Body of pancreas (tissue), 4 donors: Measurements from ENCODE around the gene MAML2. TPM values are rescaled to one million over a fixed set of nuclear protein-coding genes. Genes with fewer than 3 reads are reported as not detected.
A peak's percentile ranks its signal among the peaks of the same experiment; 100 is the strongest.

ENCODE experiments used
- ATAC-seq: fragments of 150-250 bp; one replicate; pipeline ENCODE4 v1.9.1; 2016
- DNase-seq, 4 donors: peaks; one replicate each; pipeline ENCODE4 v3.0.0-alpha.2; 2019
- H3K27ac ChIP-seq, 4 donors: fragments of 200-600 bp; sonication (generic); 1 replicate in 3 of 4; 2 replicates in 1 of 4; pipeline versions ENCODE4 v1.5.1 to v1.6.1; 2016 to 2019; ENCODE audit warnings: mild to moderate bottlenecking in 1 of 4, mixed read lengths in 1 of 4, moderate library complexity in 1 of 4
- H3K27me3 ChIP-seq, 2 donors: fragments of 200-600 bp; sonication (generic); one replicate each; pipeline ENCODE4 v1.6.0; 2016; ENCODE audit warnings: mild to moderate bottlenecking in 1 of 2
- H3K36me3 ChIP-seq, 2 donors: fragments of 200-600 bp; sonication (generic); replicated peaks in 1 of 2; 2 replicates each; pipeline ENCODE4 v1.5.1; 2016; ENCODE audit warnings: low read depth in 2 of 2; ENCODE audit not compliant: insufficient read depth in 1 of 2
- H3K4me1 ChIP-seq: fragments of 200-600 bp; sonication (generic); one replicate; pipeline ENCODE4 v1.6.0; 2016
- H3K4me3 ChIP-seq, 2 donors: fragments of 200-600 bp; sonication (generic); 1 replicate in 1 of 2; 2 replicates in 1 of 2; pipeline ENCODE4 v1.5.1; 2016 to 2019
- H3K9me3 ChIP-seq, 3 donors: fragments of 200-600 bp; sonication (generic); 1 replicate in 2 of 3; 2 replicates in 1 of 3; pipeline ENCODE4 v1.5.1; 2016
- POLR2A ChIP-seq, 3 donors: fragments of 450-650 bp; IDR thresholded peaks; one replicate each; pipeline ENCODE4 v1.6.1; 2016; ENCODE audit warnings: antibody characterized with exemption in 3 of 3, mild to moderate bottlenecking in 2 of 3
- WGBS, 2 donors: methylation state at CpG; one replicate each; pipeline ENCODE4 v1.1.5; 2017; 5-methylcytosine and 5-hydroxymethylcytosine counted together
- intact Hi-C: fragments of 100-400 bp; cut with DNase I; formaldehyde crosslinking; loops from one replicate; pipeline ENCODE4 v1.15.1; 2023
- total RNA-seq, 2 donors: library from RNA; depleted of rRNA; stranded (reverse); fragments of >200 nt; gene quantifications; one replicate each; pipeline ENCODE4 v1.1.0, GENCODE V29; 2016
- TF ChIP-seq, protein P1 (sequence below), 7 experiments: fragments of 450-650 bp in 4 of 7; fragments of 200-600 bp in 3 of 7; sonication (generic) in 3 of 7; IDR thresholded peaks; one replicate each; pipeline ENCODE4 v1.5.1; 2016 to 2019; ENCODE audit warnings: antibody characterized with exemption in 7 of 7

Gene MAML2
- total RNA-seq, 2 donors from 2014 or later = 7.9 to 9.9 TPM

DNA sequence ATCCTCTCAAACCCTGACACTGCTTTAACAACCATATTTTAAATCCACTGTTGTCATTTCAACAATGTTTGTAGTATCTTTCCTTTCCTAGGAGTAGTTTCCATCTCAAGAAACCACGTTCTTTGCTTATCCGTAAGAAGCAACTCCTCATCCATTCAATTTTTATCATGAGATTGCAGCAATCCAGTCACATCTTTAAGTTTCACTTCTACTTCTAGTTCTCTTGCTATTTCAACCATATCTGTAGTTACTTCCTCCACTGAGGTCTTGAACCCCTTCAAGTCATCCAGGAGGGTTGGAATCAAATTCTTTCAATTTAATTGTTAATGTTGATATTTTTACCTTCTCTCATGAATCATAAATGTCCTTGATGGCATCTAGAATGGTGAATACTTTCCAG is 24.3 kb upstream of the MAML2 start:
- H3K27me3 ChIP-seq = no peaks in the 10 kb centered on the region
- H3K4me3 ChIP-seq = no peak overlapping the region
- H3K27ac ChIP-seq = no peak overlapping the region
- no peak for DNase-seq
- peaks cover 5% of the 10 kb centered on the region for H3K4me1 ChIP-seq
- no peaks in the 10 kb centered on the region for H3K9me3 ChIP-seq
- no peaks in the 10 kb centered on the region for H3K36me3 ChIP-seq
- WGBS, 2 donors = 79 to 84% methylated on average over 2 of the region's 2 CpGs
- intact Hi-C loops = no loop called here
- no peak for ATAC-seq
- TF ChIP-seq, protein P1, sequence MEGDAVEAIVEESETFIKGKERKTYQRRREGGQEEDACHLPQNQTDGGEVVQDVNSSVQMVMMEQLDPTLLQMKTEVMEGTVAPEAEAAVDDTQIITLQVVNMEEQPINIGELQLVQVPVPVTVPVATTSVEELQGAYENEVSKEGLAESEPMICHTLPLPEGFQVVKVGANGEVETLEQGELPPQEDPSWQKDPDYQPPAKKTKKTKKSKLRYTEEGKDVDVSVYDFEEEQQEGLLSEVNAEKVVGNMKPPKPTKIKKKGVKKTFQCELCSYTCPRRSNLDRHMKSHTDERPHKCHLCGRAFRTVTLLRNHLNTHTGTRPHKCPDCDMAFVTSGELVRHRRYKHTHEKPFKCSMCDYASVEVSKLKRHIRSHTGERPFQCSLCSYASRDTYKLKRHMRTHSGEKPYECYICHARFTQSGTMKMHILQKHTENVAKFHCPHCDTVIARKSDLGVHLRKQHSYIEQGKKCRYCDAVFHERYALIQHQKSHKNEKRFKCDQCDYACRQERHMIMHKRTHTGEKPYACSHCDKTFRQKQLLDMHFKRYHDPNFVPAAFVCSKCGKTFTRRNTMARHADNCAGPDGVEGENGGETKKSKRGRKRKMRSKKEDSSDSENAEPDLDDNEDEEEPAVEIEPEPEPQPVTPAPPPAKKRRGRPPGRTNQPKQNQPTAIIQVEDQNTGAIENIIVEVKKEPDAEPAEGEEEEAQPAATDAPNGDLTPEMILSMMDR (IDR thresholded peaks at IDR 0.05) = no peak
- TF ChIP-seq POLR2A (IDR thresholded peaks at IDR 0.05) = no peak

DNA sequence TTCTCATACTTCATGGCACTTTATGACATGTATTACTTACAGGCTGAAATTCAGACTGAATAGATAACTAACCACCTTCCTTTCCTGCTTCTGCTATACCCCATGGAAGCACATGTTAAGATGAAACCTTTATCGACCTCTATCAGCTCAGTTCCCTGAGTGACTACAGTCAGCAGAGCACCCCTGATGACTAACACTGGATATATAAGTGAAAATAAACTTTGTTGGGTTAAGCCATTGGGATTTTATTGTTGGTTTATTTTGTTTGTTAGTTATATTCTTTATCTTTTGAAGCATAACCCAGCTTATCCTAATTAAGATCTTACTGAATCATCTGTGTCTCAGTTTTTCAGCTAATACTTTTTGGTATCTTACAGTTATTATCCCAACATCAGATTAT is 23.0 kb upstream of the MAML2 start:
- TF ChIP-seq, protein P1 (IDR thresholded peaks at IDR 0.05) = no peak
- TF ChIP-seq POLR2A (IDR thresholded peaks at IDR 0.05) = no peak

DNA sequence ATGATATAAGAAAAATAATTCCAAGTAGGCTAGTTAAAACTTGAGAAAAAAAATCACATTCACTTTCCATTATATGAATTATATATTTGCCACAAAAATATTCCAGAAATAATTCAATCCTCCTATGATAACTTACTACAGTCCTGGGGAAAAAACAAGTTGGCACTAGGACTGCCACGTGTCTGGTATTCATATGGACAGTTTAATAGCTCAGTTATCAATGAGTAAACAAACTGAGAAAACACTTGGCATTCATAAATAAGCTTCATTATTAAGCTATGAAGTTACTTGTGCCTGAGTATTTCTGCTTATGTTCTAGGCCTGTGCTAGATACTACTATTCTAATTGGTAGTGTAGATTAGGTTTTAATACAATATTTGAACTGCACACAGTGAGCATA is 22.5 kb upstream of the MAML2 start:
- intact Hi-C loops = no loop called here
- no peaks in the 10 kb centered on the region for H3K9me3 ChIP-seq
- no peak for ATAC-seq
- TF ChIP-seq POLR2A (IDR thresholded peaks at IDR 0.05) = no peak
- TF ChIP-seq, protein P1 (IDR thresholded peaks at IDR 0.05) = no peak
- H3K36me3 ChIP-seq = no peaks in the 10 kb centered on the region
- peak in 1 of 4 donors; percentile 55 for DNase-seq
- H3K4me3 ChIP-seq = no peak overlapping the region
- no peaks in the 10 kb centered on the region for H3K27me3 ChIP-seq
- 12 to 23% methylated on average over 1 of the region's 1 CpG for WGBS, 2 donors
- H3K27ac ChIP-seq = no peak overlapping the region
- peaks cover 5% of the 10 kb centered on the region for H3K4me1 ChIP-seq

More for the DNA sequence above, 23.0 kb upstream of the MAML2 start:
- Histone ChIP-seq H3K27ac (no peak overlapping the region), H3K27me3 (no peaks in the 10 kb centered on the region), H3K9me3 (no peaks in the 10 kb centered on the region), H3K4me3 (no peak overlapping the region), H3K36me3 (no peaks in the 10 kb centered on the region), H3K4me1 (peaks cover 5% of the 10 kb centered on the region)
- ATAC-seq = no peak
- WGBS, 2 donors = 60 to 85% methylated on average over 1 of the region's 1 CpG
- intact Hi-C loops = no loop called here
- no peak for DNase-seq

DNA sequence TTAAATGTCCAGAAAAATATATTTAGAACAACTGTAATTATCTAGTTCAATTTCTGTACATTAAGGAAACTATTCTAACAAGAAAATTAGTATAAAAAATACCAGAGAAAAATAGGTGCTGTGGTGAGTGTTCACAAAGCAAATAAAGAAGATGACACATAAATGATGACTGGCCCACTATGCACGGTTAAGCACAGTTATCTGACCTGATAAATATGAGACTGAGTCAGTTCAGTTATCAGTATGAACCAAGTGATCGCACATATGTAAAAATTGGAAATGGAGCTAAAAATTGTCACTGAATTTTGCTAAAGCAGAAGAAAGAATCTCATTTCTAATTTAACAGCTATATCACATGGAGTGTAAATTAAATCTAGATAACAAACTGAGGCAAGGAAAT is 18.8 kb upstream of the MAML2 start:
- DNase-seq (no peak), ATAC-seq (no peak)
- Histone ChIP-seq H3K4me1 (peaks cover 5% of the 10 kb centered on the region), H3K4me3 (no peak overlapping the region), H3K27ac (no peak overlapping the region), H3K36me3 (no peaks in the 10 kb centered on the region), H3K9me3 (no peaks in the 10 kb centered on the region), H3K27me3 (no peaks in the 10 kb centered on the region)
- TF ChIP-seq POLR2A (IDR thresholded peaks at IDR 0.05) = no peak
- TF ChIP-seq, protein P1 (IDR thresholded peaks at IDR 0.05) = no peak
- intact Hi-C loops = no loop called here
- 59 to 68% methylated on average over 2 of the region's 2 CpGs for WGBS, 2 donors

DNA sequence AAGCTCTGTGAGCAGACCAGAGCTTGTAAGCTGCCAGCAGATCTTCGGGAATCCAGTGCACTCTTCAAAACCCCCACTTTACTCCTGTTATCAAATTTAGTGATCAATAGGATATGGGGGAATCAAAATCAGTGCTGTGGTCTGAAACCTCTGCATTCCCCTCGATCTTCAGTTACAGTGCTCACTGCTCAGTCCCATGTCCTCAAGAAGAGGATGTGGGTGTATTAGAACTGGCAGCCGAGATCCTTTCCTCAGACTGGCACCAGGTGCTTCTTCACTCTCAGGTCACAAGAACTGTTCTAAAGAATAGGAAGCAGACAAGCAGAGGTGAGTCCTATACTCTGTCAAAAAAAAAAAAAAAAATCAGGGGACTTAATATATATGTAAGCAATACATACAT is 15.3 kb upstream of the MAML2 start:
- Histone ChIP-seq H3K27me3 (no peaks in the 10 kb centered on the region), H3K9me3 (no peaks in the 10 kb centered on the region), H3K4me3 (no peak overlapping the region), H3K4me1 (no peaks in the 10 kb centered on the region), H3K27ac (no peak overlapping the region), H3K36me3 (no peaks in the 10 kb centered on the region)
- ATAC-seq = no peak
- WGBS, 2 donors = 84 to 94% methylated on average over 3 of the region's 3 CpGs
- intact Hi-C loops = no loop called here
- no peak for DNase-seq
- no peak for TF ChIP-seq POLR2A (IDR thresholded peaks at IDR 0.05)
